H9 (cell line): ENCODE data around the gene GBP4. TPM values are rescaled to one million over a fixed set of nuclear protein-coding genes. Genes with fewer than 3 reads are reported as not detected.

Source experiments
- DNase-seq: peaks from one replicate; pipeline ENCODE4 v3.0.0-alpha.2; 2017
- H2AFZ ChIP-seq: one replicate; pipeline ENCODE4 v1.6.1; 2013; ENCODE audit warnings: mild to moderate bottlenecking, low read length, control low read depth, moderate library complexity
- H2AK5ac ChIP-seq: 2 replicates; pipeline ENCODE4 v1.6.1; 2013; ENCODE audit warnings: low read length, control low read depth, mixed read lengths; ENCODE audit not compliant: insufficient read length
- H2BK120ac ChIP-seq: one replicate; pipeline ENCODE4 v1.6.1; 2013; ENCODE audit warnings: low read depth, mild to moderate bottlenecking, low read length, control low read depth, inconsistent platforms; ENCODE audit not compliant: poor library complexity, severe bottlenecking
- H2BK12ac ChIP-seq: 2 replicates; pipeline ENCODE4 v1.6.1; 2013; ENCODE audit warnings: low read length, control low read depth, mixed read lengths, low read depth; ENCODE audit not compliant: insufficient read length
- H2BK15ac ChIP-seq: 2 replicates; pipeline ENCODE4 v1.6.1; 2013; ENCODE audit warnings: low read depth, low read length, control low read depth
- H2BK20ac ChIP-seq: one replicate; pipeline ENCODE4 v1.6.1; 2013; ENCODE audit warnings: low read depth, mild to moderate bottlenecking, low read length, control low read depth, inconsistent platforms; ENCODE audit not compliant: poor library complexity, severe bottlenecking
- H2BK5ac ChIP-seq: 2 replicates; pipeline ENCODE4 v1.6.1; 2013; ENCODE audit warnings: low read length, control low read depth, mixed read lengths; ENCODE audit not compliant: insufficient read length
- H3K14ac ChIP-seq: 2 replicates; pipeline ENCODE4 v1.6.1; 2013; ENCODE audit warnings: low read length, control low read depth; ENCODE audit not compliant: insufficient read depth
- H3K18ac ChIP-seq: 2 replicates; pipeline ENCODE4 v1.6.1; 2013; ENCODE audit warnings: low read depth, mild to moderate bottlenecking, mixed read lengths, low read length, control low read depth; ENCODE audit not compliant: insufficient read length
- H3K23ac ChIP-seq: 2 replicates; pipeline ENCODE4 v1.6.1; 2013; ENCODE audit warnings: low read length, control low read depth, mixed read lengths, low read depth; ENCODE audit not compliant: insufficient read length
- H3K23me2 ChIP-seq: 2 replicates; pipeline ENCODE4 v1.6.1; 2013; ENCODE audit warnings: low read depth, mild to moderate bottlenecking, mixed read lengths, low read length, control low read depth; ENCODE audit not compliant: insufficient read length, poor library complexity, severe bottlenecking
- H3K27ac ChIP-seq: 2 replicates; pipeline ENCODE4 v1.5.1; 2013; ENCODE audit warnings: low read length, control low read depth, mixed read lengths, low read depth; ENCODE audit not compliant: insufficient read length
- H3K27me3 ChIP-seq: 2 replicates; pipeline ENCODE4 v1.6.1; 2013; ENCODE audit warnings: low read length, control low read depth, inconsistent platforms; ENCODE audit not compliant: insufficient read depth
- H3K4ac ChIP-seq: 2 replicates; pipeline ENCODE4 v1.6.1; 2013; ENCODE audit warnings: low read depth, mild to moderate bottlenecking, control low read depth, inconsistent platforms, low read length, moderate library complexity
- H3K4me1 ChIP-seq: 2 replicates; pipeline ENCODE4 v1.6.1; 2013; ENCODE audit warnings: low read length, control low read depth, inconsistent platforms; ENCODE audit not compliant: insufficient read depth
- H3K4me2 ChIP-seq: 2 replicates; pipeline ENCODE4 v1.6.1; 2013; ENCODE audit warnings: low read length, control low read depth, mixed read lengths; ENCODE audit not compliant: insufficient read length, insufficient read depth
- H3K56ac ChIP-seq: 2 replicates; pipeline ENCODE4 v1.6.1; 2013; ENCODE audit warnings: low read depth, mild to moderate bottlenecking, mixed read lengths, low read length, control low read depth; ENCODE audit not compliant: insufficient read length
- H3K79me1 ChIP-seq: 2 replicates; pipeline ENCODE4 v1.6.1; 2013; ENCODE audit warnings: low read depth, mild to moderate bottlenecking, moderate library complexity, low read length, control low read depth, inconsistent platforms; ENCODE audit not compliant: insufficient read depth, poor library complexity, severe bottlenecking
- H3K79me2 ChIP-seq: 2 replicates; pipeline ENCODE4 v1.6.1; 2013; ENCODE audit warnings: low read length, control low read depth, inconsistent platforms; ENCODE audit not compliant: insufficient read depth
- H3K9ac ChIP-seq: 2 replicates; pipeline ENCODE4 v1.6.1; 2013; ENCODE audit warnings: low read length, control low read depth, mixed read lengths; ENCODE audit not compliant: insufficient read length; ENCODE audit errors: extremely low read depth
- H3K9me3 ChIP-seq: one replicate; pipeline ENCODE4 v1.6.1; 2013; ENCODE audit warnings: low read depth, low read length, inconsistent platforms; ENCODE audit not compliant: control insufficient read depth
- H3T11ph ChIP-seq: one replicate; pipeline ENCODE4 v1.6.1; 2013; ENCODE audit warnings: mild to moderate bottlenecking, low read length, control low read depth, inconsistent platforms
- H4K20me1 ChIP-seq: one replicate; pipeline ENCODE4 v1.6.1; 2013; ENCODE audit not compliant: control insufficient read depth, insufficient read length, insufficient read depth
- H4K5ac ChIP-seq: 2 replicates; pipeline ENCODE4 v1.6.1; 2013; ENCODE audit warnings: low read depth, mild to moderate bottlenecking, mixed read lengths, low read length, control low read depth; ENCODE audit not compliant: insufficient read length
- H4K8ac ChIP-seq: replicated peaks from 2 replicates; pipeline ENCODE4 v1.6.1; 2013; ENCODE audit warnings: low read length, control low read depth, mixed read lengths, low read depth; ENCODE audit not compliant: insufficient read length
- H4K91ac ChIP-seq: 2 replicates; pipeline ENCODE4 v1.6.1; 2013; ENCODE audit warnings: low read depth, mild to moderate bottlenecking, moderate library complexity, mixed read lengths, low read length, control low read depth; ENCODE audit not compliant: insufficient read length
- H3K27ac Mint-ChIP-seq, 3 experiments: 2 replicates in 2 of 3; 3 replicates in 1 of 3; pipeline ENCODE4 v1.8.0; 2020 to 2021; ENCODE audit warnings: mixed read lengths in 3 of 3, mild to moderate bottlenecking in 1 of 3, moderate library complexity in 1 of 3
- H3K27me3 Mint-ChIP-seq: 2 replicates; pipeline ENCODE4 v1.8.0; 2021; ENCODE audit warnings: low read depth, mild to moderate bottlenecking, moderate library complexity, mixed read lengths
- H3K36me3 Mint-ChIP-seq, 3 experiments: 2 replicates in 2 of 3; 3 replicates in 1 of 3; pipeline ENCODE4 v1.8.0; 2020 to 2021; ENCODE audit warnings: low read depth in 3 of 3, mixed read lengths in 3 of 3; ENCODE audit not compliant: insufficient read depth in 1 of 3
- H3K4me1 Mint-ChIP-seq, 2 experiments: 2 replicates each; pipeline ENCODE4 v1.8.0; 2020; ENCODE audit warnings: mixed read lengths in 2 of 2
- H3K4me3 Mint-ChIP-seq, 2 experiments: 2 replicates in 1 of 2; 3 replicates in 1 of 2; pipeline ENCODE4 v1.8.0; 2020 to 2021; ENCODE audit warnings: mild to moderate bottlenecking in 2 of 2, mixed read lengths in 2 of 2, moderate library complexity in 1 of 2
- H3K9me3 Mint-ChIP-seq, 2 experiments: 2 replicates in 1 of 2; 3 replicates in 1 of 2; pipeline ENCODE4 v1.8.0; 2020; ENCODE audit warnings: mild to moderate bottlenecking in 2 of 2, mixed read lengths in 2 of 2, moderate library complexity in 1 of 2
- whole genome bisulfite sequencing: extraction: QIAGEN DNeasy Blood & Tissue Kit; methylation state at CpG from one replicate; pipeline ENCODE4 v1.1.7; 2013; ENCODE audit warnings: missing lambda C conversion rate, low lambda C conversion rate, mixed read lengths; ENCODE audit not compliant: insufficient read length; ENCODE audit errors: extremely low coverage; 5-methylcytosine and 5-hydroxymethylcytosine counted together
- total RNA-seq: library from RNA; stranded (reverse); gene quantifications from 2 replicates; pipeline ENCODE4 v1.2.1, GENCODE V29; 2021
- TF ChIP-seq, protein P1 (sequence below): fragments of 200-600 bp; sonication (generic); conservative IDR thresholded peaks from 3 replicates; pipeline ENCODE4 v1.8.0; 2021; ENCODE audit warnings: antibody characterized with exemption, mild to moderate bottlenecking

The GBP4 gene
- total RNA-seq, 1 experiment from 2014 or later = not detected

DNA sequence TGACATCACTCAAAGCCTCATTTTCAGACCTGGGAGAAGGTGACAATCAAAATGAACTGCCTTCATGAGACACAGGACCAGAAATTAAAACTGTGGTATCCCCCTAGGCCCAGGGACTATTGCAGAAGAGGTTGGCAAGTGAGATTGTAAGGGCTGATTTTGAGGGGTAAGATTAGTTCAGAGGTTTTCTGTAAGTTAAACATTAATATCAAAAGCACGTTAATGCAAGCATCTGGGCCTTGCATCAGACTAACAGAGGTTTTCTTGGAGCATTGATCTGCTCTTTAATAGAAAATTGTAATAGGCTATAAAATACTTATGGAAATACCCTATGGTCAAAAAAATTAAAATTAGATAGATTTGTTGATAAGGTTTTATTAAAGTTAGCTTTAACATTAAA is 14.6 kb upstream of the GBP4 start:
- Histone ChIP-seq H3K27me3 (no peaks in the 10 kb centered on the region), H3K4ac (no peak overlapping the region), H3K9ac (no peak overlapping the region), H3K79me2 (no peaks in the 10 kb centered on the region), H3K27ac (no peak overlapping the region), H3K23me2 (no peaks in the 10 kb centered on the region), H3K23ac (no peak overlapping the region), H4K20me1 (no peaks in the 10 kb centered on the region), H3K9me3 (no peaks in the 10 kb centered on the region), H3K18ac (no peak overlapping the region), H3K79me1 (no peaks in the 10 kb centered on the region), H4K91ac (no peak overlapping the region), H3K4me2 (no peak overlapping the region), H4K8ac (no peak overlapping the region), H3T11ph (no peak overlapping the region), H2BK120ac (no peak overlapping the region), H2AFZ (no peak overlapping the region), H2AK5ac (no peak overlapping the region), H4K5ac (no peak overlapping the region), H3K4me1 (no peaks in the 10 kb centered on the region), H3K14ac (no peak overlapping the region), H2BK15ac (no peak overlapping the region), H3K56ac (no peak overlapping the region), H2BK20ac (no peak overlapping the region), H2BK12ac (no peak overlapping the region), H2BK5ac (no peak overlapping the region)
- H3K27ac Mint-ChIP-seq = no peak overlapping the region
- H3K4me3 Mint-ChIP-seq = no peak overlapping the region
- no peaks in the 10 kb centered on the region for H3K27me3 Mint-ChIP-seq
- no peaks in the 10 kb centered on the region for H3K4me1 Mint-ChIP-seq
- TF ChIP-seq, protein P1, sequence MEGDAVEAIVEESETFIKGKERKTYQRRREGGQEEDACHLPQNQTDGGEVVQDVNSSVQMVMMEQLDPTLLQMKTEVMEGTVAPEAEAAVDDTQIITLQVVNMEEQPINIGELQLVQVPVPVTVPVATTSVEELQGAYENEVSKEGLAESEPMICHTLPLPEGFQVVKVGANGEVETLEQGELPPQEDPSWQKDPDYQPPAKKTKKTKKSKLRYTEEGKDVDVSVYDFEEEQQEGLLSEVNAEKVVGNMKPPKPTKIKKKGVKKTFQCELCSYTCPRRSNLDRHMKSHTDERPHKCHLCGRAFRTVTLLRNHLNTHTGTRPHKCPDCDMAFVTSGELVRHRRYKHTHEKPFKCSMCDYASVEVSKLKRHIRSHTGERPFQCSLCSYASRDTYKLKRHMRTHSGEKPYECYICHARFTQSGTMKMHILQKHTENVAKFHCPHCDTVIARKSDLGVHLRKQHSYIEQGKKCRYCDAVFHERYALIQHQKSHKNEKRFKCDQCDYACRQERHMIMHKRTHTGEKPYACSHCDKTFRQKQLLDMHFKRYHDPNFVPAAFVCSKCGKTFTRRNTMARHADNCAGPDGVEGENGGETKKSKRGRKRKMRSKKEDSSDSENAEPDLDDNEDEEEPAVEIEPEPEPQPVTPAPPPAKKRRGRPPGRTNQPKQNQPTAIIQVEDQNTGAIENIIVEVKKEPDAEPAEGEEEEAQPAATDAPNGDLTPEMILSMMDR = no peak
- H3K36me3 Mint-ChIP-seq = peaks cover 0 to 11% (median 7%) of the 10 kb centered on the region in 3 experiments; a peak in 5 of 7 replicates
- no CpG with 5 or more reads among the region's 1 CpG for WGBS
- peaks cover 42 to 47% of the 10 kb centered on the region in 2 experiments for H3K9me3 Mint-ChIP-seq
- DNase-seq = no peak
